ENCODE data around the gene SOBP.

The SOBP gene

GRCh38 chr6:107614828-107615227 is 124.9 kb downstream of the SOBP start:
- no peak for DNase-seq (ENCODE audit: low read depth in 3 of 3, low spot score in 1 of 3)

GRCh38 chr6:107616775-107617174 is 126.9 kb downstream of the SOBP start:
- DNase-seq (ENCODE audit: low read depth in 3 of 3, low spot score in 1 of 3): no peak

GRCh38 chr6:107617341-107617932 is 127.5 kb downstream of the SOBP start:
- DNase-seq (ENCODE audit: low read depth in 3 of 3, low spot score in 1 of 3): no peak

- no peak for DNase-seq (ENCODE audit: low read depth in 3 of 3, low spot score in 1 of 3)
Observed at GRCh38 chr6:107618672-107619071, 128.8 kb downstream of the SOBP start.

- DNase-seq (ENCODE audit: low read depth in 3 of 3, low spot score in 1 of 3): no peak
Observed at GRCh38 chr6:107620732-107621131, 130.8 kb downstream of the SOBP start.

GRCh38 chr6:107621229-107621937 is 131.5 kb downstream of the SOBP start:
- DNase-seq (ENCODE audit: low read depth in 3 of 3, low spot score in 1 of 3): no peak

GRCh38 chr6:107622269-107622668 is 132.4 kb downstream of the SOBP start:
- no peak for DNase-seq (ENCODE audit: low read depth in 3 of 3, low spot score in 1 of 3)

GRCh38 chr6:107624050-107624449 is 134.1 kb downstream of the SOBP start:
- no peak for DNase-seq (ENCODE audit: low read depth in 3 of 3, low spot score in 1 of 3)

- no peak for DNase-seq (ENCODE audit: low read depth in 3 of 3, low spot score in 1 of 3)
Observed at GRCh38 chr6:107624541-107624940, 134.6 kb downstream of the SOBP start.

- DNase-seq (ENCODE audit: low read depth in 3 of 3, low spot score in 1 of 3): no peak
Observed at GRCh38 chr6:107625264-107625663, 135.3 kb downstream of the SOBP start.

- no peak for DNase-seq (ENCODE audit: low read depth in 3 of 3, low spot score in 1 of 3)
Observed at GRCh38 chr6:107626645-107627044, 136.7 kb downstream of the SOBP start.

- DNase-seq (ENCODE audit: low read depth in 3 of 3, low spot score in 1 of 3): no peak
Observed at GRCh38 chr6:107627969-107628368, 138.1 kb downstream of the SOBP start.

- no peak for DNase-seq (ENCODE audit: low read depth in 3 of 3, low spot score in 1 of 3)
Observed at GRCh38 chr6:107628878-107629277, 139.0 kb downstream of the SOBP start.

GRCh38 chr6:107629548-107630129 is 139.7 kb downstream of the SOBP start:
- no peak for DNase-seq (ENCODE audit: low read depth in 3 of 3, low spot score in 1 of 3)

GRCh38 chr6:107630348-107630977 is 140.5 kb downstream of the SOBP start:
- DNase-seq (ENCODE audit: low read depth in 3 of 3, low spot score in 1 of 3): no peak

GRCh38 chr6:107632381-107633136 is 142.6 kb downstream of the SOBP start:
- DNase-seq (ENCODE audit: low read depth in 3 of 3, low spot score in 1 of 3): no peak

GRCh38 chr6:107633680-107634323 is 143.9 kb downstream of the SOBP start:
- no peak for DNase-seq (ENCODE audit: low read depth in 3 of 3, low spot score in 1 of 3)

- DNase-seq (ENCODE audit: low read depth in 3 of 3, low spot score in 1 of 3): no peak
Observed at GRCh38 chr6:107634324-107635056, 144.6 kb downstream of the SOBP start.

- no peak for DNase-seq (ENCODE audit: low read depth in 3 of 3, low spot score in 1 of 3)
Observed at GRCh38 chr6:107635057-107635515, 145.2 kb downstream of the SOBP start.

- no peak for DNase-seq (ENCODE audit: low read depth in 3 of 3, low spot score in 1 of 3)
Observed at GRCh38 chr6:107636486-107636885, 146.6 kb downstream of the SOBP start.

Measured in stimulated activated CD4-positive, alpha-beta T cell treated with anti-CD3 and anti-CD28 coated beads, TNF-alpha, amount 100 ng/mL, for 1 hour (primary cell).